ENCODE data around the gene COQ9. TPM values are rescaled to one million over a fixed set of nuclear protein-coding genes. Genes with fewer than 3 reads are reported as not detected.

COQ9 gene
- total RNA-seq, 1 experiment from 2014 or later = 32.9 TPM

DNA sequence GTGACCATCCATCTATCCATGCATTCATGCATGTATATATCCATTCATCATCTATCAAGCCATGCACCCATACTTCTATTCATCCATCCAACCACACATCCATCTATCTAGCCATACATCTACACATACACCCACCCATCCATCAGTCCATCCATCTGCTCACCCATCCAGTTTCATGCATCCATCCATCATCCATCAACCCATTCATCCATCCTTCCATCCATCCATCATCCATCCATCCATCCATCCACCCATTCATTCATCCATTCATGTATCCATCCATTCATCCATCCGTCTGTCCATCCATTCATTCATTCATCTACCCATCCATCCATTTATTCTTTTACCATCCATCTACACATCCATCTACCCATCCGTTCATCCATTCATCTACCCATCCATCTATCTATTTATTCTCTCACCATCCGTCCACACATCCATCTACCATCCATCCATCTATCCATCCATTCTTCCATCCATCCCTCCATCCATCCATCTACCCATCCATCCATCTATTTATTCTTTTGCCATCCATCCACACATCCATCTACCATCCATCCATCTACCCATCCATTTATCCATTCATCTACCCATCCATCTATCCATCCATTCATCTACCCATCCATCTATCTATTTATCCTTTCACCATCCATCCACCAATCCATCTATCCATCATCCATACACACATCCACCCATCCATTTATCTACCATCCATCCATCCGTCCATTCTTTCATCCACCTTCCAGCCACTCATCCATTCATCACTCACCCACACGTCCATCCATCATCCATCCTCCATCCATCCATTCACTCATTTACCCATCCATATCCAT is 39.5 kb upstream of the COQ9 start:
- H3K9me3 ChIP-seq (ENCODE audit: control insufficient read depth, low read depth, low read length) = no peaks in the 10 kb centered on the region
- no peak overlapping the region for H3K23ac ChIP-seq (ENCODE audit: insufficient read length, low read depth, low read length)
- no peaks in the 10 kb centered on the region for H3K79me2 ChIP-seq (ENCODE audit: insufficient read depth, low read length)
- no peak overlapping the region for H3K56ac ChIP-seq (ENCODE audit: insufficient read length, low read depth, low read length)
- no peak overlapping the region for H2BK120ac ChIP-seq (ENCODE audit: low read depth, low read length, poor library complexity, severe bottlenecking)
- no peak overlapping the region for H4K8ac ChIP-seq (replicated peaks; ENCODE audit: insufficient read length, low read depth, low read length)
- H3K4me1 ChIP-seq (ENCODE audit: insufficient read depth, low read length) = no peaks in the 10 kb centered on the region
- TF ChIP-seq, protein P1, sequence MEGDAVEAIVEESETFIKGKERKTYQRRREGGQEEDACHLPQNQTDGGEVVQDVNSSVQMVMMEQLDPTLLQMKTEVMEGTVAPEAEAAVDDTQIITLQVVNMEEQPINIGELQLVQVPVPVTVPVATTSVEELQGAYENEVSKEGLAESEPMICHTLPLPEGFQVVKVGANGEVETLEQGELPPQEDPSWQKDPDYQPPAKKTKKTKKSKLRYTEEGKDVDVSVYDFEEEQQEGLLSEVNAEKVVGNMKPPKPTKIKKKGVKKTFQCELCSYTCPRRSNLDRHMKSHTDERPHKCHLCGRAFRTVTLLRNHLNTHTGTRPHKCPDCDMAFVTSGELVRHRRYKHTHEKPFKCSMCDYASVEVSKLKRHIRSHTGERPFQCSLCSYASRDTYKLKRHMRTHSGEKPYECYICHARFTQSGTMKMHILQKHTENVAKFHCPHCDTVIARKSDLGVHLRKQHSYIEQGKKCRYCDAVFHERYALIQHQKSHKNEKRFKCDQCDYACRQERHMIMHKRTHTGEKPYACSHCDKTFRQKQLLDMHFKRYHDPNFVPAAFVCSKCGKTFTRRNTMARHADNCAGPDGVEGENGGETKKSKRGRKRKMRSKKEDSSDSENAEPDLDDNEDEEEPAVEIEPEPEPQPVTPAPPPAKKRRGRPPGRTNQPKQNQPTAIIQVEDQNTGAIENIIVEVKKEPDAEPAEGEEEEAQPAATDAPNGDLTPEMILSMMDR (conservative IDR thresholded peaks at IDR 0.05) = no peak
- H3K14ac ChIP-seq (ENCODE audit: insufficient read depth, low read length) = no peak overlapping the region
- no peak overlapping the region for H3K27ac ChIP-seq (ENCODE audit: insufficient read length, low read depth, low read length)
- Mint-ChIP-seq H3K27me3 (ENCODE audit: low read depth) (peaks cover 6% of the 10 kb centered on the region), H3K9me3 (no peaks in the 10 kb centered on the region; a peak in 1 of 5 replicates), H3K4me1 (peaks cover 2 to 5% of the 10 kb centered on the region in 2 experiments; a peak in 1 of 4 replicates), H3K36me3 (ENCODE audit: insufficient read depth in 1 of 3, low read depth in 3 of 3) (no peaks in the 10 kb centered on the region), H3K27ac (no peak overlapping the region), H3K4me3 (no peak overlapping the region)
- H2BK5ac ChIP-seq (ENCODE audit: insufficient read length, low read length) = no peak overlapping the region
- H4K20me1 ChIP-seq (ENCODE audit: control insufficient read depth, insufficient read depth, insufficient read length) = no peaks in the 10 kb centered on the region
- H3K4me2 ChIP-seq (ENCODE audit: insufficient read depth, insufficient read length, low read length) = no peak overlapping the region
- H3K79me1 ChIP-seq (ENCODE audit: insufficient read depth, low read depth, low read length, poor library complexity, severe bottlenecking) = no peaks in the 10 kb centered on the region
- no peak overlapping the region for H3K9ac ChIP-seq (ENCODE audit: extremely low read depth, insufficient read length, low read length)
- no peaks in the 10 kb centered on the region for H3K23me2 ChIP-seq (ENCODE audit: insufficient read length, low read depth, low read length, poor library complexity, severe bottlenecking)
- no peak overlapping the region for H2AFZ ChIP-seq (ENCODE audit: low read length)
- no peak overlapping the region for H2BK20ac ChIP-seq (ENCODE audit: low read depth, low read length, poor library complexity, severe bottlenecking)
- DNase-seq = no peak
- H3T11ph ChIP-seq (ENCODE audit: low read length) = no peak overlapping the region
- no peak overlapping the region for H2AK5ac ChIP-seq (ENCODE audit: insufficient read length, low read length)
- WGBS (ENCODE audit: extremely low coverage, insufficient read length, low lambda C conversion rate) = 98% methylated on average over 4 of the region's 5 CpGs
- no peak overlapping the region for H4K91ac ChIP-seq (ENCODE audit: insufficient read length, low read depth, low read length)
- no peak overlapping the region for H3K4ac ChIP-seq (ENCODE audit: low read depth, low read length)
- no peaks in the 10 kb centered on the region for H3K27me3 ChIP-seq (ENCODE audit: insufficient read depth, low read length)
- no peak overlapping the region for H4K5ac ChIP-seq (ENCODE audit: insufficient read length, low read depth, low read length)
- no peak overlapping the region for H3K18ac ChIP-seq (ENCODE audit: insufficient read length, low read depth, low read length)
- H2BK12ac ChIP-seq (ENCODE audit: insufficient read length, low read depth, low read length) = no peak overlapping the region
- no peak overlapping the region for H2BK15ac ChIP-seq (ENCODE audit: low read depth, low read length)

Data from H9 (cell line).